Astrocyte of the spinal cord (primary cell): ENCODE data around the gene WDR75.

Experiments
- DNase-seq: peaks from one replicate; pipeline ENCODE4 v3.0.0; 2011; ENCODE audit warnings: low read depth, low spot score
- H3K4me3 ChIP-seq: 2 replicates; pipeline ENCODE4 v1.5.1; 2011; ENCODE audit warnings: low read depth, mild to moderate bottlenecking, low read length, moderate library complexity
- in situ Hi-C: cut with HindIII; loops from 2 replicates; pipeline ENCODE4 v1.10.0; 2017; ENCODE audit warnings: low sequenced_read_pairs
- TF ChIP-seq, protein P1 (sequence below): IDR thresholded peaks from 2 replicates; pipeline ENCODE4 v1.5.1; 2012; ENCODE audit warnings: low read depth, mild to moderate bottlenecking, low read length, inconsistent platforms

Gene WDR75

DNA sequence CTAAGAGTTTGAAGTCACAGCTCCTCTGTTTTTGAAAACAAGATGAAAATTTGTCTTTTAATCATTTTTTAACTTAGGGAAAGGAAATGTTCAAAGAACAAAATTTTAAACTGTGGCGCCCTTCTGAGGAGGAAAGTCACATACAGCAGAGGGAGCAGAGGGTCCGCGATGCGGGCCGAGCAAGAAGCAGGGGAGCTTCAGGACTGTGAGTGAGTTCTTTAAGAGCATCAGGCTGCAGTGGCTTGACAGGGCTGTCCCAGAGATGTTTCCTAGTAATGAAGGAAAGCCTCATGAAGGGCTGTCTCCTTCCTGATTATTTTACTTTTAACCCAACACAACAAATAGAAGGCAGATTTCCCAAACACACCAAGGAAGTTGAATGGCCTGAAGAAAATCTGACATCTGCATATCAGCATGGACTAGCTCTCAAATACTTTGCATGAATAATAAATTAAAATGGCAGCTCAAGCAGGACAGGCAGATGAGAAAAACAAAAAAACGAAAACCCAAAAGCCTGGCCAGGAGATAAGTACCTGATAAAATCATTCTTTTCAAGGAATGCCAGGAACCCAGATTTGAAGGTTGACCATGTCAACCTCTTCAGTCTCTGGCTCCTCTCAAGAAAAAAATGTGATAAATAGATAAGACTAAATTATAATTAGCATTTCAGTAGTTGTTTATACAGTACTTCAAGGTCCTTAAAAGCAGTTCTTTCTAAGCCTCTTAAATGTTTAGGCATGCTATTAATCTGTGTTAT, 78.5 kb downstream of the WDR75 start:
- in situ Hi-C loops, result no loop called here
- TF ChIP-seq, protein P1, sequence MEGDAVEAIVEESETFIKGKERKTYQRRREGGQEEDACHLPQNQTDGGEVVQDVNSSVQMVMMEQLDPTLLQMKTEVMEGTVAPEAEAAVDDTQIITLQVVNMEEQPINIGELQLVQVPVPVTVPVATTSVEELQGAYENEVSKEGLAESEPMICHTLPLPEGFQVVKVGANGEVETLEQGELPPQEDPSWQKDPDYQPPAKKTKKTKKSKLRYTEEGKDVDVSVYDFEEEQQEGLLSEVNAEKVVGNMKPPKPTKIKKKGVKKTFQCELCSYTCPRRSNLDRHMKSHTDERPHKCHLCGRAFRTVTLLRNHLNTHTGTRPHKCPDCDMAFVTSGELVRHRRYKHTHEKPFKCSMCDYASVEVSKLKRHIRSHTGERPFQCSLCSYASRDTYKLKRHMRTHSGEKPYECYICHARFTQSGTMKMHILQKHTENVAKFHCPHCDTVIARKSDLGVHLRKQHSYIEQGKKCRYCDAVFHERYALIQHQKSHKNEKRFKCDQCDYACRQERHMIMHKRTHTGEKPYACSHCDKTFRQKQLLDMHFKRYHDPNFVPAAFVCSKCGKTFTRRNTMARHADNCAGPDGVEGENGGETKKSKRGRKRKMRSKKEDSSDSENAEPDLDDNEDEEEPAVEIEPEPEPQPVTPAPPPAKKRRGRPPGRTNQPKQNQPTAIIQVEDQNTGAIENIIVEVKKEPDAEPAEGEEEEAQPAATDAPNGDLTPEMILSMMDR, result no peak
- no peak for DNase-seq
- H3K4me3 ChIP-seq, result no peak overlapping the region

DNA sequence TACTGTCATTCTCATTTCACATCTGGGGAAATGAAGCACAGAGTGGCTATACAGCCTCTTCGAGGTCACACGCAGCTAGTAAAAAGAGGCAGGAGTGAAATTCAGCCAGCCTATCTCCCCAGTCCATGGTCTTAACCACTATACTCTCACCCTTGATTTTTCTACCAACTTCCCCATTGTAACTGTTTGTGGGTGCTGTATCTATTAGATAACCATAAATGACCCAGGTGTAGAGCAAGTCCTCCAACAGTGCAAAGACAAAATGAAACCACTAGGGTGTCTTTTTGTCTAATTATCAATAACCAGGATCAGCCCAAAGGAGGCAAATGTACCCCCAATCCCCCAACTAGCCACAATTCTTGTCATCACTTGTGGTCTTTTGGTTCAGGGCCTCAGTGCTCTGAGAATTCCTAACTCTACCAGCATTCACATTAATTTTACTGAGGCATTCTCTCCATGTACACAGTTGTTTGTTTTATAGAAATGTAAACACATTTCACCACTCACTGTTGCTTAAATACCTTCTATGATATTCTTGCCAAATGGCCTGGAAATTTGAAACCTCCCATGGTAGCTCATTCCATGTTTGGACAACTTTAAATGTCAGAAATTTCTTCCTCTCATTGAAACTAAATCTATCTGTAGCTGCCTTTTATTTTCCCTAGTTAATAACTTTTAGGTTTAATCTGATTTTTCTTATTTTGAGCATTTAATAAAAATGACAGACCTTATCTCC, 80.6 kb downstream of the WDR75 start:
- TF ChIP-seq, protein P1, result no peak
- H3K4me3 ChIP-seq, result no peak overlapping the region
- in situ Hi-C loops, result no loop called here
- no peak for DNase-seq

DNA sequence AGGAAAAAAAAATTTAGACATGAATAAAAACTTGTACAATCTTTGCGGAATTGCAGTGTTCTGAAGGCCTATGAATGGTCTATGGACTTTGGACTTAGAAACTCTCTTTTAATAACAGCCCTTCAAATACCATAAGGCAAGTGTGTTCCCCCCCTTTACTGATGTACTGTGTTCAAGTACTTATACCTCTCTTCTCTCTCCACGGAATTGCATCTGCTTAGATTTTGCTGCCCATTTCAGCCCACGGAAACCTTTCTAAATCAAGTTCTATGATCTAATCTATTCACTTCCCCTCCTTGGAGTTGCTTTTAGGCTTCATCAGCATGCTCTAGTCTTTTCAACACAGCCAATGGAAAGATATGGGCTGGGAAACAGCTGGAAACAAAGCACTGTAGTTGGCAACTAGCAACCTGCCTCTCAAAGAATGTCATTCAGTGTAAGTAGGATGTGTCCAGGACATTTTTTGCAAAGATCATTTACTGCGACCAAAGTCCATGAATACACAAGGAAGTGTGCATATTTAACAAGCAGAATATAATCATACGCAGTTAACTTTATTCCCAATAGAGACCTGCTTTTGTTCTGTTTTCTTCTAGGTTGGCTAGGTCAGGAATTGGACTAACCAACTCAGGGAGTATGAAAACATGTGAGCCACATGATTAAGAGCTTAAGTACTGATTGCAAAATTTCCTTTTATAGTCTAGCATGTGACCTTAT, 81.3 kb downstream of the WDR75 start:
- TF ChIP-seq, protein P1, result no peak
- no peak for DNase-seq
- no peak overlapping the region for H3K4me3 ChIP-seq
- in situ Hi-C loops, result no loop called here

DNA sequence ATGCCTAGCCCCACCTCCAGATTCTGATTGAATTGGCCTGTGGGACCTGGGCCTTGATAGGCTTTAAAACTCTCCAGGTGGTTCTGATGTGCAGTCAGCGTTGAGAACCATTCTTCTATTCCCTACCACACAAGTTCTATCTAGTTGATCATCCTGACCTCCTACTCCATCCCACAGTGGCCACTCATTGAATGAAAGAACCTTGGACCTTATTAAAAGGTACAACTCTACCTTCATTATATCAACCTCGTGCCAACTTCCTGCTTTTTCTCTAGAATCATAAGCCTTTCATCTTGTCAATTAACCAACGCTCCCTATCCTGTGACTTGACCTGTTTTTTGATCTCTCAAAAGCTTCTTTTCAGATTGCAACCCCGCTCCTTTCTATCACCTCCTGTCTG, 83.5 kb downstream of the WDR75 start:
- TF ChIP-seq, protein P1, result no peak
- in situ Hi-C loops, result no loop called here
- DNase-seq, result no peak
- H3K4me3 ChIP-seq, result no peak overlapping the region
